ENCODE data around the gene SUPT5H. TPM values are rescaled to one million over a fixed set of nuclear protein-coding genes. Genes with fewer than 3 reads are reported as not detected.

SUPT5H gene
- total and polyA plus RNA-seq, 10 of the 15 experiments (the other 5 are each of a cell fraction or from before 2014, with no cell fraction given) = 27.2 to 194 (median 83.6) TPM

- TF ChIP-seq ZNF592 (IDR thresholded peaks at IDR 0.05) = no peak
- TF ChIP-seq TAF1 (IDR thresholded peaks at IDR 0.05; ENCODE audit: borderline replicate concordance, low read depth, low read length) = peak; percentile 42; the same call in 1 of the 2 replicates
- peak; percentile 44; the same call in 1 of the 2 replicates for TF ChIP-seq SPI1 (IDR thresholded peaks at IDR 0.05; ENCODE audit: borderline replicate concordance, insufficient read depth, low read depth, low read length)
- peak; percentile 97 to 98 for TF ChIP-seq SRF (IDR thresholded peaks at IDR 0.05; ENCODE audit: low read depth in 2 of 2, low read length in 2 of 2)
- no peak for TF ChIP-seq PAX8 (IDR thresholded peaks at IDR 0.05)
- peak; percentile 94 for TF ChIP-seq POLR2A (IDR thresholded peaks at IDR 0.05; ENCODE audit: low read depth, low read length)
- TF ChIP-seq SIN3A (IDR thresholded peaks at IDR 0.05; ENCODE audit: low read depth, low read length) = 0 out of 2 replicates have a peak, but pooled peaks have one; percentile 71
- TF ChIP-seq HCFC1 (IDR thresholded peaks at IDR 0.05; ENCODE audit: low read length) = peak; percentile 12; the same call in 1 of the 2 replicates
- TF ChIP-seq RFX5 (IDR thresholded peaks at IDR 0.05; ENCODE audit: low read depth, low read length) = 0 out of 2 replicates have a peak, but pooled peaks have one; percentile 8
- no peak for TF ChIP-seq BRCA1 (IDR thresholded peaks at IDR 0.05; ENCODE audit: low read depth, low read length)
- no peak for TF ChIP-seq HDGF (IDR thresholded peaks at IDR 0.05)
- TF ChIP-seq BCLAF1 (IDR thresholded peaks at IDR 0.05) = no peak; the same call in 1 of the 2 replicates
- TF ChIP-seq TBL1XR1 (IDR thresholded peaks at IDR 0.05; ENCODE audit: low read depth, low read length) = peak; percentile 48; the same call in 1 of the 2 replicates
- TF ChIP-seq CREM (IDR thresholded peaks at IDR 0.05; ENCODE audit: low read depth) = peak; percentile 44; the same call in 1 of the 2 replicates
- TF ChIP-seq ZNF687 (IDR thresholded peaks at IDR 0.05) = peak; percentile 99
- TF ChIP-seq KLF5 (IDR thresholded peaks at IDR 0.05; ENCODE audit: partially characterized antibody) = peak; percentile 21
- no peak for TF ChIP-seq GABPA (IDR thresholded peaks at IDR 0.05; ENCODE audit: low read depth)
- TF ChIP-seq NR2C1 (IDR thresholded peaks at IDR 0.05) = no peak
- TF ChIP-seq RB1 (IDR thresholded peaks at IDR 0.05; ENCODE audit: borderline replicate concordance) = peak; percentile 88
Observed at GRCh38 chr19:39406656-39407409, 38.5 kb upstream of the SUPT5H start, which contains the start of gene ZFP36 (continued).

All from GM12878 (cell line).